HEK293T (cell line): ENCODE results near the gene PDE4B.
A peak's percentile ranks its signal among the peaks of the same experiment; 100 is the strongest.

ENCODE experiments used
- CTCF ChIA-PET: fragments of 350-600 bp; formaldehyde crosslinking; extraction: SDS; loops from one replicate; lab custom pipeline; 2021; ENCODE audit warnings: antibody characterized with exemption, inconsistent platforms; lab: Yijun Ruan, JAX
- POLR2A ChIA-PET: fragments of 350-600 bp; formaldehyde crosslinking; extraction: SDS; loops from one replicate; lab custom pipeline; 2020; ENCODE audit warnings: antibody characterized with exemption, inconsistent platforms; lab: Yijun Ruan, JAX
- DNase-seq: peaks from one replicate; pipeline ENCODE4 v3.0.0; 2012; ENCODE audit warnings: mixed read lengths; ENCODE audit errors: extremely low spot score
- ARNT ChIP-seq: fragments of 450-650 bp; IDR thresholded peaks from 2 replicates; pipeline ENCODE4 v1.6.1; 2017; ENCODE audit warnings: mild to moderate bottlenecking
- BHLHE40 ChIP-seq: fragments of 450-650 bp; IDR thresholded peaks from 2 replicates; pipeline ENCODE4 v1.6.1; 2016; ENCODE audit warnings: mild to moderate bottlenecking, moderate library complexity, borderline replicate concordance
- CTBP1 ChIP-seq: fragments of 450-650 bp; IDR thresholded peaks from 2 replicates; pipeline ENCODE4 v1.6.1; 2016; ENCODE audit warnings: borderline replicate concordance
- ELF4 ChIP-seq: fragments of 450-650 bp; IDR thresholded peaks from 2 replicates; pipeline ENCODE4 v1.6.1; 2017; ENCODE audit warnings: antibody characterized with exemption
- FOXA1 ChIP-seq: fragments of 450-650 bp; IDR thresholded peaks from 2 replicates; pipeline ENCODE4 v1.6.1; 2016; ENCODE audit warnings: mild to moderate bottlenecking
- FOXK2 ChIP-seq: fragments of 450-650 bp; IDR thresholded peaks from 2 replicates; pipeline ENCODE4 v1.6.1; 2016; ENCODE audit warnings: mild to moderate bottlenecking
- FOXM1 ChIP-seq: fragments of 450-650 bp; IDR thresholded peaks from 2 replicates; pipeline ENCODE4 v1.6.1; 2017; ENCODE audit warnings: mild to moderate bottlenecking, borderline replicate concordance
- HDGF ChIP-seq: fragments of 450-650 bp; IDR thresholded peaks from 2 replicates; pipeline ENCODE4 v1.6.1; 2017; ENCODE audit warnings: antibody characterized with exemption, borderline replicate concordance
- L3MBTL2 ChIP-seq: fragments of 450-650 bp; conservative IDR thresholded peaks from 2 replicates; pipeline ENCODE4 v1.6.1; 2016; ENCODE audit warnings: mild to moderate bottlenecking
- LEF1 ChIP-seq: fragments of 450-650 bp; IDR thresholded peaks from 2 replicates; pipeline ENCODE4 v1.6.1; 2017; ENCODE audit warnings: mild to moderate bottlenecking, borderline replicate concordance
- NFRKB ChIP-seq: fragments of 450-650 bp; IDR thresholded peaks from 2 replicates; pipeline ENCODE4 v1.6.1; 2016; ENCODE audit warnings: mild to moderate bottlenecking, moderate library complexity
- PKNOX1 ChIP-seq: fragments of 450-650 bp; IDR thresholded peaks from 2 replicates; pipeline ENCODE4 v1.6.1; 2016
- SP1 ChIP-seq: fragments of 450-650 bp; IDR thresholded peaks from 2 replicates; pipeline ENCODE4 v1.6.1; 2017
- SUZ12 ChIP-seq: fragments of 450-650 bp; IDR thresholded peaks from 2 replicates; pipeline ENCODE4 v1.6.1; 2016; ENCODE audit warnings: mild to moderate bottlenecking
- TARDBP ChIP-seq: fragments of 450-650 bp; IDR thresholded peaks from 2 replicates; pipeline ENCODE4 v1.6.1; 2016
- ZNF384 ChIP-seq: fragments of 450-650 bp; IDR thresholded peaks from 2 replicates; pipeline ENCODE4 v1.6.1; 2016

Gene PDE4B

DNA sequence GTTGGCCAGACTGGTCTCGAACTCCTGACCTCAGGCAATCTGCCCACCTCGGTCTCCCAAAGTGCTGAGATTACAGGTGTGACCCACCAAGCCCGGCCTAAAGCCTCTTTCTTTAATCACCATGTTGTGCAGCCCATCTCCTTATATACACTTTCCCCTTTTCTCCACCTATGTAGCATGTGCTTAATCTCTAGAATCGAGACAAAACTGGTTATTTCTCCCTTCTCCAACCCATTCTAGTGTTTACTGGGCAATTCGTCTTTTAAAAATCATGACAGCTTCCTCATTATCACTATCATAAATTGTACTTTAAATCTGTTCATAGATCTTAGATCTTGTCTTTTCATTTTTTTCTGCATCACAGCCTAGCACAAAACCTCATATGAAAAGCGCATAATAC, 285.7 kb downstream of the PDE4B start:
- CTCF ChIA-PET: no interaction called here
- TF ChIP-seq ELF4: no peak
- no peak for TF ChIP-seq L3MBTL2
- TF ChIP-seq LEF1: no peak
- no peak for TF ChIP-seq CTBP1
- TF ChIP-seq FOXK2: no peak
- no peak for TF ChIP-seq ARNT
- no peak for TF ChIP-seq NFRKB
- TF ChIP-seq HDGF: no peak
- no peak for TF ChIP-seq ZNF384
- TF ChIP-seq SUZ12: no peak
- TF ChIP-seq TARDBP: no peak
- TF ChIP-seq FOXM1: no peak
- TF ChIP-seq FOXA1: no peak
- no peak for TF ChIP-seq PKNOX1
- TF ChIP-seq BHLHE40: no peak
- no peak for TF ChIP-seq SP1
- no peak for DNase-seq
- POLR2A ChIA-PET: no interaction called here

DNA sequence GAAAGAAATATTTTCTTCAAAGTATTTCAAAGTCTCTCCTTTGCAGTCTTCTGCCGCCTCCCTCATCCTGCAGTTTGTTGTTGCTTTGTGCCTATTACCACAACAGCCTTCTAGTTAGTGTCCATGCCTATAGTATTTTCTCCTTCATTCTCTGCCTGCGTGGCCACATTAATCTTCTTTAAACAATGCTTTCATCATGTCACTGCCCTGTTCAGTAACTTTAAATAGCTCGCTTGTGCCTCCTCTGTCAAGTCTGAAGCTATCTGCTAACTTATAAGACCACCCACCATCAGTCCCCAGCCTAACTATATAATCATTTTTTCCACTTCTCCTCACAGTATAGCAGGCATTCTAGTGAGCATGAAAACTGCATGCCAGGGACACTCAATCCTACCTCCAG, 290.3 kb downstream of the PDE4B start:
- ChIA-PET POLR2A (no interaction called here), CTCF (no interaction called here)
- TF ChIP-seq L3MBTL2 (no peak), FOXA1 (no peak), NFRKB (no peak), HDGF (no peak), FOXK2 (no peak), SP1 (no peak), ELF4 (no peak), ARNT (no peak), SUZ12 (no peak), FOXM1 (no peak), LEF1 (no peak)
- DNase-seq: no peak

GRCh38 chr1:66084442-66084841, 291.7 kb downstream of the PDE4B start:
- POLR2A ChIA-PET: no interaction called here

GRCh38 chr1:66085600-66085999, 292.9 kb downstream of the PDE4B start:
- ChIA-PET POLR2A (no interaction called here), CTCF (no interaction called here)
- no peak for TF ChIP-seq BHLHE40
- TF ChIP-seq CTBP1: no peak
- no peak for TF ChIP-seq FOXK2
- DNase-seq: no peak

More at GRCh38 chr1:66084442-66084841, 291.7 kb downstream of the PDE4B start:
- CTCF ChIA-PET: no interaction called here
- peak; percentile 17 for DNase-seq
- TF ChIP-seq LEF1: no peak
- TF ChIP-seq PKNOX1: no peak
- no peak for TF ChIP-seq SP1
- no peak for TF ChIP-seq ARNT
- TF ChIP-seq ELF4: no peak
- TF ChIP-seq ZNF384: no peak
- TF ChIP-seq L3MBTL2: no peak
- TF ChIP-seq HDGF: no peak
- TF ChIP-seq FOXM1: no peak
- no peak for TF ChIP-seq FOXK2
- no peak for TF ChIP-seq CTBP1
- no peak for TF ChIP-seq FOXA1
- no peak for TF ChIP-seq SUZ12
- no peak for TF ChIP-seq NFRKB
- TF ChIP-seq TARDBP: no peak
- no peak for TF ChIP-seq BHLHE40

DNA sequence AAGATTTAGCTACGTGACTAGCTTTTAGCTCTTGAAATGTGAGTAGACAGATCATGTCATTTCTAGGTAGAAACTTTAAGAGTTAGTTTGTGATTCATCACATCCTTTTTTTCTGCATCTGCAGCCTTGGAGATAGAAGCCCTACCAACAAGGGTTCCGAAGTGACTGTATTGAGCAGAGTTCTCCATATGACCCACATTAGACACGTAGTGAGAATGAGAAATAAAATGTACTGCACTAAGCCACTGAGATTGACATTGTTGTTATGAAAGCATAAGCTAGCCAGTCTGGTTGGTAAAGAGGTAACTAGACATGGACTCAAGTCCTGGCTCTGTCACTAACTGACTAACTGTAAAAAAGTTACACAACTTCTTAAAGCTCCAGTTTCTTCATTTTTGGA, 296.1 kb downstream of the PDE4B start:
- TF ChIP-seq ZNF384 (no peak), HDGF (no peak), LEF1 (no peak), ELF4 (no peak), BHLHE40 (no peak), L3MBTL2 (no peak), FOXM1 (no peak), NFRKB (no peak), PKNOX1 (no peak), FOXA1 (no peak), FOXK2 (no peak), SUZ12 (no peak), TARDBP (no peak), SP1 (no peak), CTBP1 (no peak), ARNT (no peak)
- DNase-seq: no peak
- CTCF ChIA-PET: no interaction called here
- POLR2A ChIA-PET: no interaction called here

- POLR2A ChIA-PET: no interaction called here
- TF ChIP-seq CTBP1 (no peak), HDGF (no peak), L3MBTL2 (no peak), SUZ12 (no peak), FOXM1 (no peak), LEF1 (no peak), FOXA1 (no peak), SP1 (no peak), PKNOX1 (no peak), ELF4 (no peak), ARNT (no peak), BHLHE40 (no peak), ZNF384 (no peak), FOXK2 (no peak), NFRKB (no peak), TARDBP (no peak)
- CTCF ChIA-PET: no interaction called here
- no peak for DNase-seq
These were observed 298.3 kb downstream of the PDE4B start for GRCh38 chr1:66090859-66091457.
